GM19193 (cell line): ENCODE data around the gene DRICH1.

Experiments used
- POLR2A ChIP-seq: IDR thresholded peaks from 4 replicates; pipeline ENCODE4 v1.6.1; 2011; ENCODE audit not compliant: insufficient read depth, insufficient read length; ENCODE audit errors: extremely low read depth

The DRICH1 gene

GRCh38 chr22:23638611-23639010 lies 6.5 kb upstream of the DRICH1 start:
- no peak for TF ChIP-seq POLR2A

GRCh38 chr22:23626286-23626975 lies 5.7 kb downstream of the DRICH1 start:
- TF ChIP-seq POLR2A: no peak

GRCh38 chr22:23622634-23623033 lies 9.5 kb downstream of the DRICH1 start:
- no peak for TF ChIP-seq POLR2A

- TF ChIP-seq POLR2A: no peak
Observed at GRCh38 chr22:23621082-23621780, 10.9 kb downstream of the DRICH1 start.

- no peak for TF ChIP-seq POLR2A
Observed at GRCh38 chr22:23613193-23613972, 18.7 kb downstream of the DRICH1 start.

GRCh38 chr22:23609983-23610781 lies 21.9 kb downstream of the DRICH1 start:
- no peak for TF ChIP-seq POLR2A

GRCh38 chr22:23608583-23608982 lies 23.5 kb downstream of the DRICH1 start:
- no peak for TF ChIP-seq POLR2A

- TF ChIP-seq POLR2A: no peak
Observed at GRCh38 chr22:23606204-23607131, 25.7 kb downstream of the DRICH1 start.

GRCh38 chr22:23604939-23605712 lies 27.0 kb downstream of the DRICH1 start:
- TF ChIP-seq POLR2A: no peak

- TF ChIP-seq POLR2A: no peak
Observed at GRCh38 chr22:23603266-23603665, 28.9 kb downstream of the DRICH1 start.

GRCh38 chr22:23598805-23599518 lies 33.2 kb downstream of the DRICH1 start:
- no peak for TF ChIP-seq POLR2A

- TF ChIP-seq POLR2A: no peak
Observed at GRCh38 chr22:23591846-23592245, 40.3 kb downstream of the DRICH1 start.
